ENCODE measurements around the gene ST8SIA5. TPM values are rescaled to one million over a fixed set of nuclear protein-coding genes. Genes with fewer than 3 reads are reported as not detected.
A peak's percentile ranks its signal among the peaks of the same experiment; 100 is the strongest.

ST8SIA5 gene
- total RNA-seq, 1 donor, result under 0.01 TPM

DNA sequence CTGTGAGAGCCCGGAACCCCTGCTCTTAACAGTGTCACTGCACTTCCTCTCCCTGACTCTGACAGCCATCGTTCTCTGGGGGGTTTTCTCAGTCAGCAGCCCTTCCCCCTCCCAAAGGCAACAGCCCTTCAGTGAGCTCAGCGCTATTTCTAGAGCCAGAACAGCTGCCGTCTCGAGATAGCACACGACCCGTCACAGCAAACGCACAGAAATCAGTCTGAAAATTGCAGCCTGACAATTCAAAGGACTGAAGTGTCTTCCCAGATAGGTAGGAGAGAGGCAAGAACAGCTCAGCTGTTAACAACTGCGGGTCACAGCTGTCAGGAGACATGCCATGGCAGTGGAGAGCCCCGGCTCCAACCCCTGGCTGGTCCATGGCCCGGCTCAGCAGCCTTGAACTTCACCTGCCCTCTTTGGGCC lies 45.4 kb downstream of the ST8SIA5 start:
- Histone ChIP-seq H4K20me1 (ENCODE audit: insufficient read depth, low read length) (no peaks in the 10 kb centered on the region), H2AFZ (ENCODE audit: low read length) (no peak overlapping the region), H3K9me3 (ENCODE audit: low read depth, low read length) (no peaks in the 10 kb centered on the region), H3K4me1 (ENCODE audit: insufficient read depth, low read length) (peaks cover 11% of the 10 kb centered on the region), H3K4me2 (ENCODE audit: insufficient read depth, low read length) (no peak overlapping the region), H3K79me2 (ENCODE audit: insufficient read depth, low read length) (no peaks in the 10 kb centered on the region), H3K4me3 (ENCODE audit: insufficient read depth, low read length) (no peak overlapping the region), H3K36me3 (ENCODE audit: insufficient read depth, low read length) (no peaks in the 10 kb centered on the region), H3K27ac (ENCODE audit: low read depth, low read length) (no peak overlapping the region), H3K27me3 (ENCODE audit: insufficient read depth, low read length) (no peaks in the 10 kb centered on the region)
- DNase-seq (ENCODE audit: insufficient read length, low spot score, missing footprints), result no peak
- TF ChIP-seq, protein P1, sequence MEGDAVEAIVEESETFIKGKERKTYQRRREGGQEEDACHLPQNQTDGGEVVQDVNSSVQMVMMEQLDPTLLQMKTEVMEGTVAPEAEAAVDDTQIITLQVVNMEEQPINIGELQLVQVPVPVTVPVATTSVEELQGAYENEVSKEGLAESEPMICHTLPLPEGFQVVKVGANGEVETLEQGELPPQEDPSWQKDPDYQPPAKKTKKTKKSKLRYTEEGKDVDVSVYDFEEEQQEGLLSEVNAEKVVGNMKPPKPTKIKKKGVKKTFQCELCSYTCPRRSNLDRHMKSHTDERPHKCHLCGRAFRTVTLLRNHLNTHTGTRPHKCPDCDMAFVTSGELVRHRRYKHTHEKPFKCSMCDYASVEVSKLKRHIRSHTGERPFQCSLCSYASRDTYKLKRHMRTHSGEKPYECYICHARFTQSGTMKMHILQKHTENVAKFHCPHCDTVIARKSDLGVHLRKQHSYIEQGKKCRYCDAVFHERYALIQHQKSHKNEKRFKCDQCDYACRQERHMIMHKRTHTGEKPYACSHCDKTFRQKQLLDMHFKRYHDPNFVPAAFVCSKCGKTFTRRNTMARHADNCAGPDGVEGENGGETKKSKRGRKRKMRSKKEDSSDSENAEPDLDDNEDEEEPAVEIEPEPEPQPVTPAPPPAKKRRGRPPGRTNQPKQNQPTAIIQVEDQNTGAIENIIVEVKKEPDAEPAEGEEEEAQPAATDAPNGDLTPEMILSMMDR (IDR thresholded peaks at IDR 0.05; ENCODE audit: extremely low read depth, low read depth, low read length), result no peak

DNA sequence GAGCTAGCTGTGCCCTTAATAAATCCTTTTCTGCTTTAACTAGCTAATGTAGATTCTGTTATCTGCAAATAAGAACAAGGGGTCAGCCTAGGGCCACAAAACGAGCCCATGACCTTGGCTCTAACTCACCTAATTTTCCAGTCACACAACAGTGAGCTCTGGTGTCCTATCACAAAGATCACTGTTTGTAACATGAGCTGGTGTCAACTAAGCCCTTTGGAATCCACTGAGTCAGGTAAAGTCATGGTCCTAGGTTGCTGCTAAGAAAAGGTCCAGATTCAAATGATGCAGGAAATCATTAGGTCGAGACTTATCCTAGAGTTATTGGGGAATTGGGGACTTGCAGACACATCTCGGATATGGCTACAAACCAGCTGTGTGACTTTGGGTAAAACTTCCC lies 49.9 kb downstream of the ST8SIA5 start:
- Histone ChIP-seq H3K36me3 (ENCODE audit: insufficient read depth, low read length) (no peaks in the 10 kb centered on the region), H3K4me1 (ENCODE audit: insufficient read depth, low read length) (peaks cover 3% of the 10 kb centered on the region), H3K27me3 (ENCODE audit: insufficient read depth, low read length) (no peaks in the 10 kb centered on the region), H3K9me3 (ENCODE audit: low read depth, low read length) (no peaks in the 10 kb centered on the region), H4K20me1 (ENCODE audit: insufficient read depth, low read length) (no peaks in the 10 kb centered on the region), H2AFZ (ENCODE audit: low read length) (no peak overlapping the region), H3K79me2 (ENCODE audit: insufficient read depth, low read length) (no peaks in the 10 kb centered on the region), H3K27ac (ENCODE audit: low read depth, low read length) (no peak overlapping the region), H3K4me3 (ENCODE audit: insufficient read depth, low read length) (no peak overlapping the region), H3K4me2 (ENCODE audit: insufficient read depth, low read length) (no peak overlapping the region)
- TF ChIP-seq, protein P1 (IDR thresholded peaks at IDR 0.05; ENCODE audit: extremely low read depth, low read depth, low read length), result no peak
- no peak for DNase-seq (ENCODE audit: insufficient read length, low spot score, missing footprints)

DNA sequence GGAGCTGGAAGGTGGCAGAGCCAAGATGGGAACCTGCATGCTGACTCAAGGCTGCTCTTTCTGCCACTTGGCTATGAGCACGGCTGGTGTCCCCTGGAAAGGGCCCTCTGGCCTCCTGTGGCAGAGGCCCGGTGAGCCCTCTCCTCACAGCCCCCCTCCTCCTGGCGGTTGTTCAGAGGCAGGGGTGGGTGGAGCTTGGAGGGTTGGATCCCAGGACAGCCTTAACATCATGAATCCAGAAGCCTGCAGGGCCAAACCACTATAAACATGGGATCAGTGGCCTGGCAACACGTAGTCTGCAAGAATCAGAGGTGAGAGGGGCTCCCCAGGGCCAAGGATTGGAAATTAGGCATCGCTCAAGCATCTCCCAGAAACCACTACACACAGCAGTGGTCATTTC lies 51.3 kb downstream of the ST8SIA5 start:
- H3K27me3 ChIP-seq (ENCODE audit: insufficient read depth, low read length), result no peaks in the 10 kb centered on the region
- no peaks in the 10 kb centered on the region for H3K4me1 ChIP-seq (ENCODE audit: insufficient read depth, low read length)
- H4K20me1 ChIP-seq (ENCODE audit: insufficient read depth, low read length), result no peaks in the 10 kb centered on the region
- H3K9me3 ChIP-seq (ENCODE audit: low read depth, low read length), result no peaks in the 10 kb centered on the region
- TF ChIP-seq, protein P1 (IDR thresholded peaks at IDR 0.05; ENCODE audit: extremely low read depth, low read depth, low read length), result no peak
- H3K4me2 ChIP-seq (ENCODE audit: insufficient read depth, low read length), result no peak overlapping the region
- no peaks in the 10 kb centered on the region for H3K79me2 ChIP-seq (ENCODE audit: insufficient read depth, low read length)
- no peaks in the 10 kb centered on the region for H3K36me3 ChIP-seq (ENCODE audit: insufficient read depth, low read length)
- no peak overlapping the region for H3K4me3 ChIP-seq (ENCODE audit: insufficient read depth, low read length)
- peak; percentile 36 for DNase-seq (ENCODE audit: insufficient read length, low spot score, missing footprints)
- no peak overlapping the region for H2AFZ ChIP-seq (ENCODE audit: low read length)
- no peak overlapping the region for H3K27ac ChIP-seq (ENCODE audit: low read depth, low read length)

DNA sequence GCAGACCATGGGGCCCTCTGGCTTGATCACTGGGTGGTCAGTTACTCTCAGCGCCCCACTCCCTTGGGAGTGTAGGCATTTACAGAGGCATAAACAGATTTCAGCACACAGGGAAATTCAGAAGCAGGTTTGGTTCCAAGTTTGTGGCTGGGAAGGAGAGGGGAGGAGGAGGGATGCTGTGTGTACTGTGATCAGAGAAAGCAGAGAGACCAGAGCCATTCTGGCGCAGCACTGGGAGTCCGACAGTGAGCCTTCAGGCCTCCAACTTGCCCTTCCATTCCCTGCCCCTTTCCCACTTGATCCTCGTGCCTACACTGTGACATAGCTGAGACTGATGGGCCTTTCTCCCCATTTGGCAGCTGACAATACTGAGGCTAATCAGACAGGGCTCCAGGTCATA lies 52.0 kb downstream of the ST8SIA5 start:
- no peaks in the 10 kb centered on the region for H3K79me2 ChIP-seq (ENCODE audit: insufficient read depth, low read length)
- no peaks in the 10 kb centered on the region for H3K9me3 ChIP-seq (ENCODE audit: low read depth, low read length)
- no peak overlapping the region for H3K27ac ChIP-seq (ENCODE audit: low read depth, low read length)
- no peak overlapping the region for H3K4me2 ChIP-seq (ENCODE audit: insufficient read depth, low read length)
- H4K20me1 ChIP-seq (ENCODE audit: insufficient read depth, low read length), result no peaks in the 10 kb centered on the region
- no peak overlapping the region for H3K4me3 ChIP-seq (ENCODE audit: insufficient read depth, low read length)
- H3K4me1 ChIP-seq (ENCODE audit: insufficient read depth, low read length), result no peaks in the 10 kb centered on the region
- no peak overlapping the region for H2AFZ ChIP-seq (ENCODE audit: low read length)
- no peaks in the 10 kb centered on the region for H3K27me3 ChIP-seq (ENCODE audit: insufficient read depth, low read length)
- TF ChIP-seq, protein P1 (IDR thresholded peaks at IDR 0.05; ENCODE audit: extremely low read depth, low read depth, low read length), result no peak
- H3K36me3 ChIP-seq (ENCODE audit: insufficient read depth, low read length), result no peaks in the 10 kb centered on the region
- peak; percentile 74 for DNase-seq (ENCODE audit: insufficient read length, low spot score, missing footprints)
